Glutamatergic neuron (in vitro differentiated cells): ENCODE results near the gene SPO11. TPM values are rescaled to one million over a fixed set of nuclear protein-coding genes. Genes with fewer than 3 reads are reported as not detected.

ENCODE experiments used
- DNase-seq: peaks from one replicate; pipeline ENCODE4 v3.0.0; 2022
- H3K27ac Mint-ChIP-seq: one replicate; pipeline ENCODE4 v1.8.0; 2020; ENCODE audit warnings: mild to moderate bottlenecking, mixed read lengths, inconsistent platforms; ENCODE audit not compliant: unreplicated experiment
- H3K27me3 Mint-ChIP-seq: one replicate; pipeline ENCODE4 v1.8.0; 2020; ENCODE audit warnings: mild to moderate bottlenecking, moderate library complexity, mixed read lengths, inconsistent platforms; ENCODE audit not compliant: unreplicated experiment
- H3K36me3 Mint-ChIP-seq: one replicate; pipeline ENCODE4 v1.8.0; 2020; ENCODE audit warnings: mild to moderate bottlenecking, mixed read lengths, inconsistent platforms; ENCODE audit not compliant: unreplicated experiment
- H3K4me1 Mint-ChIP-seq: one replicate; pipeline ENCODE4 v1.8.0; 2020; ENCODE audit warnings: mild to moderate bottlenecking, low read depth, mixed read lengths, inconsistent platforms; ENCODE audit not compliant: unreplicated experiment
- H3K4me3 Mint-ChIP-seq: one replicate; pipeline ENCODE4 v1.8.0; 2020; ENCODE audit warnings: mild to moderate bottlenecking, mixed read lengths, inconsistent platforms; ENCODE audit not compliant: unreplicated experiment
- H3K9me3 Mint-ChIP-seq: one replicate; pipeline ENCODE4 v1.8.0; 2020; ENCODE audit warnings: mild to moderate bottlenecking, moderate library complexity, mixed read lengths, inconsistent platforms; ENCODE audit not compliant: unreplicated experiment
- total RNA-seq: library from RNA; stranded (reverse); fragmentation: NEBNext Ultra II Directional; extraction: Animal tissue kit (Norgen Biotek cat#: 25700); gene quantifications from one replicate; pipeline ENCODE4 v1.2.1, GENCODE V29; 2021; ENCODE audit not compliant: unreplicated experiment
- TF ChIP-seq, protein P1 (sequence below): fragments of 200-600 bp; sonication (generic); IDR thresholded peaks from one replicate; pipeline ENCODE4 v1.5.0; 2021; ENCODE audit not compliant: partially characterized antibody, unreplicated experiment

SPO11 gene
- total RNA-seq, 1 donor from 2014 or later, result not detected

DNA sequence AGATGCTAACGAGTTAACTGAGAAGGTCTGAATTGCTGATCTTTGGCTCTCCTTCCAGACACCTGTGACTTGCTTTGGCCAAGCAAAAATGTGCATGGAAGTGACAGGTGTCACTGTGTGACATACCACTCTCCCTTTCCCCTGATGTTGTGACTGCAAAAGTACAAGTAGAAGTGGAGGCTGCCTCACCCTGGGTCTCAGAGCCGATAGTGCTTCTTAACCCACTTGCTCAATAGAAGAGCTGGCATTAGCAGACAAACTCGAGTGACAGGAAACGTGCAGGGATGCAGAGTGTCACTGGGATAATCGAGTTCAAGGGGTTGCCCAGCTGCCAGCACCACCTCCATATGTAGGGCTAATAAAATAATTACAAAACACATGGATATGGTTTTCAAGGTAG is 16.4 kb upstream of the SPO11 start:
- Mint-ChIP-seq H3K9me3 (peaks cover 2% of the 10 kb centered on the region), H3K4me3 (no peak overlapping the region), H3K36me3 (no peaks in the 10 kb centered on the region), H3K27me3 (peaks cover 2% of the 10 kb centered on the region), H3K4me1 (peaks cover 5% of the 10 kb centered on the region), H3K27ac (no peak overlapping the region)
- TF ChIP-seq, protein P1, sequence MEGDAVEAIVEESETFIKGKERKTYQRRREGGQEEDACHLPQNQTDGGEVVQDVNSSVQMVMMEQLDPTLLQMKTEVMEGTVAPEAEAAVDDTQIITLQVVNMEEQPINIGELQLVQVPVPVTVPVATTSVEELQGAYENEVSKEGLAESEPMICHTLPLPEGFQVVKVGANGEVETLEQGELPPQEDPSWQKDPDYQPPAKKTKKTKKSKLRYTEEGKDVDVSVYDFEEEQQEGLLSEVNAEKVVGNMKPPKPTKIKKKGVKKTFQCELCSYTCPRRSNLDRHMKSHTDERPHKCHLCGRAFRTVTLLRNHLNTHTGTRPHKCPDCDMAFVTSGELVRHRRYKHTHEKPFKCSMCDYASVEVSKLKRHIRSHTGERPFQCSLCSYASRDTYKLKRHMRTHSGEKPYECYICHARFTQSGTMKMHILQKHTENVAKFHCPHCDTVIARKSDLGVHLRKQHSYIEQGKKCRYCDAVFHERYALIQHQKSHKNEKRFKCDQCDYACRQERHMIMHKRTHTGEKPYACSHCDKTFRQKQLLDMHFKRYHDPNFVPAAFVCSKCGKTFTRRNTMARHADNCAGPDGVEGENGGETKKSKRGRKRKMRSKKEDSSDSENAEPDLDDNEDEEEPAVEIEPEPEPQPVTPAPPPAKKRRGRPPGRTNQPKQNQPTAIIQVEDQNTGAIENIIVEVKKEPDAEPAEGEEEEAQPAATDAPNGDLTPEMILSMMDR, result no peak
- no peak for DNase-seq

DNA sequence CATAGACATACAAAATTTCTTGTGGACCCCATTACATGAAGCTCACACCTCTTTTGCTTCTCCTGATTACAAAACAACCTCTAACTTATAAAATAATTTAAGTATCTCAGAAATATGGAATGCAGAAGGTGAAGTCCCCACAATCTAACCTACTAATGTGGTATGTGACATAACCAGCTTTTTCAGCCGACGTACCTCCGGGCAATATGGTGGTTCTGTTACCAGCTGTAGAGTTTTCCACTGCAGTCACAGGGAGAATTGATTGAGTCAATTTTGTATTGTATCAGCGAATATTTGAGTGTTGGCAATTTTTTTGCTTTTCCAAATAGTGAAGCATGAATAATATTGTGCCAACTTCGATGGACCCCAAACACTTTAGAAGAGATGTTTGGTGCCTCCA is 15.7 kb upstream of the SPO11 start:
- Mint-ChIP-seq H3K27me3 (no peaks in the 10 kb centered on the region), H3K9me3 (peaks cover 2% of the 10 kb centered on the region), H3K4me3 (no peak overlapping the region), H3K36me3 (no peaks in the 10 kb centered on the region), H3K27ac (no peak overlapping the region), H3K4me1 (peaks cover under 1% of the 10 kb centered on the region)
- DNase-seq, result no peak
- TF ChIP-seq, protein P1, result no peak

DNA sequence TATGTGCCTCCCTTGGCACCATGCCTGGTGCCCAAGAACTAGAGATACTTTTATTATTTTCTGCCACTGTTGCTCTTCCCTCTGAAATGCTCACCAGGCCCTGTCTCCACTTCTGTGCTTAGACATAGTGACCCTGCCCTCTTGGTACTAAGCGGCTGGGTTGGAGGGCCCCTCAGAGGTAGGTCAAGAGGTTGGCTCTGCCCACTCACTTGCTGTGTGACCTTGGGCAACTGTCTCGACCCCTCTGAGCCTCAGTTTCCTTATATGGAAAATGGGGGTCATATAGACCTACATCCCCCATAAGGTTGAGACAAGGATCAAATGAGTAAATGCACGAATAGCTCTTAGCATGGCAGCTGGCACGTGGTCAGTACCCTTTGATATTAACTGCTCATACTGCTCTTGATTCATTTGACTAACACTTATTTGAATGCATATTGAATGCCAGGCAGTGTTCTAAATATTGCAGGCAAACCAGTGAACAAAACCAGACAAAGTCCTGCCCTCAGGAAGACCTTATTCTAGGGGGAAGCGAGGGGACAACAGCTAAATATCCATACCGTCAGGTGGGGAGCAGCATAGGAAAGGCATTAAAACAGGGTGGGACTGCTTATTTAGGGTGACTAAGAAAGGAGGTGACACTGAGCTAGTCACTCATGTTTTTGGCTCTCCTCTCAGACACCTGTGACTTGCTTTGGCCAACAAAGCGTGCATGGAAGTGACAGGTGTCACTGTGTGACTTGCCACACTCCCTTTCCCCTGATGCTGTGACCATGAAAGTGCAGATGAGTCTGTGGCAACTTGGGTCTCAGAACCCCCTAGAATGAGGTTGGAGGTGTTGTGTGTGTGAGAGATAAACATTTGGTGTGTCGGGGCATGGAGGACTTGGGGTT is 14.3 kb upstream of the SPO11 start:
- TF ChIP-seq, protein P1, result no peak
- Mint-ChIP-seq H3K4me3 (no peak overlapping the region), H3K4me1 (no peaks in the 10 kb centered on the region), H3K27ac (no peak overlapping the region), H3K9me3 (no peaks in the 10 kb centered on the region), H3K27me3 (no peaks in the 10 kb centered on the region), H3K36me3 (no peaks in the 10 kb centered on the region)
- DNase-seq, result no peak

DNA sequence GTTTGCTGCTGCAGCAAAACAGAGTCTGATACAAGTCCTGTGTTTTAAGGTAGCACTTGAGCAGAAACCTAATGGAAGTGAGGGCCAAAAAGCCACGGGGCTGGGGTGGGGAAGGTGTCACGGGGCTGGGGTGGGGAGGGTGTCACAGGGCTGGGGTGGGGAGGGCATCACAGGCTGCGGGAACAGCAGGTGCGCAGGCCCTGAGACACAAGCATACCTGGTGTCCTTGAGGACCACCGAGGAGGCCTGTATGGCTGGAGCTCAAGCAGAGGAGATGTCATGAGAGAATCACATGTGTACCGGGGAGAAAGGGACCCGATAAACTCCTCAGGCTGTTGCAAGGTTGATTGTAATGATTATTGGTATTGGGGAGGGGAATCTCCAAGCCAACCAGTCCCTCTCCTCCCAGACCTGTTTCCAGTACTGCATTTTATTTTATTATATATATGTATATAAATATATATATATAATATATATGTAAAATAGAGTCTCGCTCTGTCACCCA is 13.6 kb upstream of the SPO11 start:
- H3K4me1 Mint-ChIP-seq, result no peaks in the 10 kb centered on the region
- no peaks in the 10 kb centered on the region for H3K9me3 Mint-ChIP-seq
- H3K36me3 Mint-ChIP-seq, result no peaks in the 10 kb centered on the region
- TF ChIP-seq, protein P1, result no peak
- H3K4me3 Mint-ChIP-seq, result no peak overlapping the region
- H3K27ac Mint-ChIP-seq, result no peak overlapping the region
- H3K27me3 Mint-ChIP-seq, result no peaks in the 10 kb centered on the region
- no peak for DNase-seq

DNA sequence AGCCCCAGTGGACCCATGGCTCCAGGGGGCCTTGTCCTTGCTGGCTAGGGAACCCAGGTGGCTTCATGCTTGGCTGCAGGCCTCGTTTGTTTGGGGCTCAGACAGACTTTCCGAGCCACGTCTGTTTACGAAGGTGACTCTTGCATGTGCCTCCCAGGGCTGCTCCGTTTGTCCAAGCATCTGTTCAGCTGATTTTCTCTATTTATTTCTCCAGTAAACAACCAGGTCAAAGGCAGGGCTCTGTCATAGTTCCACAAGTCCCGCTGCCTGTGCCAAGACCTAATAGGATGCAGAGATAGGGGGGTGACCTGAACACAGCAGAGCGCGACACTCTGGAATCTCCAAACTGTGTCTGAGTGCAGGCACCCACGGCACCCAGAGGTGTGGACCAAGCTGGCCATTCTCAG is 12.8 kb upstream of the SPO11 start:
- H3K9me3 Mint-ChIP-seq, result no peaks in the 10 kb centered on the region
- TF ChIP-seq, protein P1, result no peak
- DNase-seq, result no peak
- H3K4me1 Mint-ChIP-seq, result no peaks in the 10 kb centered on the region
- no peak overlapping the region for H3K4me3 Mint-ChIP-seq
- no peaks in the 10 kb centered on the region for H3K36me3 Mint-ChIP-seq
- no peaks in the 10 kb centered on the region for H3K27me3 Mint-ChIP-seq
- no peak overlapping the region for H3K27ac Mint-ChIP-seq
